Left colon (tissue), 2 donors: Measurements from ENCODE around the gene BMERB1. TPM values are rescaled to one million over a fixed set of nuclear protein-coding genes. Genes with fewer than 3 reads are reported as not detected.
"Not testable (repeated sequence)": the region's sequence is repeated elsewhere in the genome, so short reads cannot be mapped to it uniquely, and the experiment has no call there.

Experiments
- ATAC-seq: fragments of 200-7000 bp; cut with Tn5 transposase; one replicate; pipeline ENCODE4 v1.9.1; 2020; ENCODE audit warnings: mild to moderate bottlenecking, moderate library complexity
- DNase-seq, 2 donors: peaks; one replicate each; pipeline ENCODE4 v3.0.0-alpha.2; 2020
- intact Hi-C, 2 donors: fragments of 100-400 bp; cut with DNase I in 1 of 2; cut with micrococcal nuclease in 1 of 2; formaldehyde crosslinking; loops; one replicate each; pipeline versions ENCODE4 v1.11.2 to v1.14.0; 2022; cut with DNase I, micrococcal nuclease
- total RNA-seq, 2 donors: library from RNA; stranded (reverse); fragmentation: NEBNext Ultra II Directional; extraction: Animal tissue kit (Norgen Biotek cat#: 25700); gene quantifications; one replicate each; pipeline ENCODE4 v1.2.1, GENCODE V29; 2021
- donor health status: DM: no; HTN: no; CAD: no.
- donor health status: DM: yes; HTN: yes; CAD: no.

BMERB1 gene
- total RNA-seq, 2 donors from 2014 or later = 5.3 to 10.3 TPM

GRCh38 chr16:15572329-15573001 lies 138.1 kb downstream of the BMERB1 start:
- peak in 1 of 2 donors; percentile 18 for DNase-seq
- intact Hi-C loops = no loop called here
- peak; percentile 44 for ATAC-seq

- DNase-seq = no peak
- no peak for ATAC-seq
- intact Hi-C loops = no loop called here
These were observed 139.0 kb downstream of the BMERB1 start for GRCh38 chr16:15573274-15573895.

- ATAC-seq = not testable (repeated sequence)
These were observed 139.7 kb downstream of the BMERB1 start for GRCh38 chr16:15573896-15574613.

GRCh38 chr16:15574614-15574948 lies 140.2 kb downstream of the BMERB1 start:
- intact Hi-C loops = no loop called here
- no peak for DNase-seq
- ATAC-seq = no peak

More at GRCh38 chr16:15573896-15574613, 139.7 kb downstream of the BMERB1 start:
- intact Hi-C loops, DNase-seq: not testable (repeated sequence)

- ATAC-seq = no peak
- DNase-seq = no peak
- intact Hi-C loops = no loop called here
These were observed 141.1 kb downstream of the BMERB1 start for GRCh38 chr16:15575293-15576049.

- peak; percentile 90 to 95 for DNase-seq
- peak; percentile 82 for ATAC-seq
- intact Hi-C loops = no loop called here
These were observed 142.9 kb downstream of the BMERB1 start for GRCh38 chr16:15576960-15577958.

- DNase-seq = no peak
These were observed 144.4 kb downstream of the BMERB1 start for GRCh38 chr16:15578824-15579223.

GRCh38 chr16:15581127-15581815 lies 146.9 kb downstream of the BMERB1 start:
- intact Hi-C loops = no loop called here
- DNase-seq (no peak), ATAC-seq (no peak)

More at GRCh38 chr16:15578824-15579223, 144.4 kb downstream of the BMERB1 start:
- ATAC-seq = no peak
- intact Hi-C loops = no loop called here

GRCh38 chr16:15583526-15583925 lies 149.1 kb downstream of the BMERB1 start:
- ATAC-seq = no peak
- intact Hi-C loops = no loop called here
- no peak for DNase-seq

GRCh38 chr16:15585956-15586355 lies 151.6 kb downstream of the BMERB1 start:
- ATAC-seq = no peak
- intact Hi-C loops = no loop called here
- DNase-seq = no peak

- DNase-seq (peak in 1 of 2 donors; percentile 21), ATAC-seq (no peak)
- intact Hi-C loops = no loop called here
These were observed 152.3 kb downstream of the BMERB1 start for GRCh38 chr16:15586716-15587115.

- ATAC-seq = no peak
- intact Hi-C loops = no loop called here
- DNase-seq = no peak
These were observed 152.9 kb downstream of the BMERB1 start for GRCh38 chr16:15587152-15587825.

GRCh38 chr16:15592324-15592723 lies 157.9 kb downstream of the BMERB1 start:
- DNase-seq (peak; percentile 38 to 42), ATAC-seq (peak; percentile 25)
- intact Hi-C loops = loop anchor here in 1 of 2 donors (10.0 kb wide), 1 partner anchor 52 kb away; the partner anchor contains the start of gene MARF1

- intact Hi-C loops = loop anchor here in 1 of 2 donors (10.0 kb wide), 1 partner anchor 52 kb away; the partner anchor contains the start of gene MARF1
- DNase-seq (peak in 1 of 2 donors; percentile 20), ATAC-seq (no peak)
These were observed 158.8 kb downstream of the BMERB1 start for GRCh38 chr16:15593235-15593634.

- ATAC-seq (no peak), DNase-seq (no peak)
- intact Hi-C loops = loop anchor here in 1 of 2 donors (10.0 kb wide), 1 partner anchor 50 kb away; the partner anchor contains the start of gene MARF1
These were observed 160.4 kb downstream of the BMERB1 start for GRCh38 chr16:15594711-15595320.

GRCh38 chr16:15597135-15597534 lies 162.7 kb downstream of the BMERB1 start:
- DNase-seq = no peak
- intact Hi-C loops = loop anchor here in 1 of 2 donors (10.0 kb wide), 1 partner anchor 48 kb away; the partner anchor contains the start of gene MARF1
- no peak for ATAC-seq
